ENCODE measurements around the gene GALNT17. TPM values are rescaled to one million over a fixed set of nuclear protein-coding genes. Genes with fewer than 3 reads are reported as not detected.

The GALNT17 gene
- total and polyA plus RNA-seq, 2 experiments from 2014 or later = 11.1 to 65.6 TPM

DNA sequence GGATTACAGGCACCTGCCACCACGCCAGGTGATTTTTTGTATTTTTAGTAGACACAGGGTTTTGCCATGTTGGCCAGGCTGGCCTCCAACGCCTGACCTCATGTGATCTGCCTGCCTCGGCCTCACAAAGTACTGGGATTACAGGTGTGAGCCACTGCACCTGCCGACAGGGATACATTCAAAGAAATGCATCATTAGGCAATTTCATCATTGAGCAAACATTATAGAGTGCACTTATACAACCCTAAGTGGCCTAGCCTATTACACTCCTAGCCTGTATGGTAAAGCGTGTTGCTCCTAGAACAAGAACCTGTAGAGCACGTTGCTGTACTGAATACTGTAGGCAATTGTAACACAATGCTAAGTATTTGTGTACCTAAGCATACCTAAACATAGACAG is 350.3 kb downstream of the GALNT17 start (continued):
- TF ChIP-seq JUNB (IDR thresholded peaks at IDR 0.05; ENCODE audit: unreplicated experiment) = no peak

DNA sequence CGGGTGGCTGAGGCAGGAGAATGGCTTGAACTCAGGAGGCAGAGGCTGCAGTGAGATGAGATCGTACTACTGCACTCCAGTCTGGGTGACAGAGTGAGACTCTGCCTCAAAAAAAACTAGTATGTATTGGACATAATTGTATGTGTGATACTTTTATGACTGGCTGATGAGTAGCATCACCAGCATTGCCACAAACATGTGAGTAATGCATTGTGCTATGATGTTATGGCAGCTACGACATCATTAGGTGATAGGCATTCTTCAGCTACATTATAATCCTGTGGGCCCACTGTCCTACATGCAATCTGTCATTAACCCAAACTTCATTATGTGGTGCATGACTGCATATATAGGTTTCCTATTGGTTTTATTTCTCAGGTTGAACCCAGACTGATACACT is 352.4 kb downstream of the GALNT17 start:
- no peak overlapping the region for H3K4me2 ChIP-seq
- H3K4me1 ChIP-seq (ENCODE audit: insufficient read depth) = 0 out of 2 replicates have a peak, but pooled peaks cover 5% of the 10 kb centered on the region
- DNase-seq (ENCODE audit: low spot score) (no peak), ATAC-seq (no peak)
- H3F3A ChIP-seq (replicated peaks; ENCODE audit: low read depth) = no peaks in the 10 kb centered on the region
- Mint-ChIP-seq H3K36me3 (ENCODE audit: low read depth) (peaks cover 21% of the 10 kb centered on the region), H3K27ac (no peak overlapping the region), H3K4me3 (no peak overlapping the region), H3K27me3 (ENCODE audit: insufficient read depth, low read depth, poor library complexity) (peaks cover 13% of the 10 kb centered on the region), H3K4me1 (peaks cover 10% of the 10 kb centered on the region), H3K9me3 (no peaks in the 10 kb centered on the region; the same call in 2 of the 3 replicates)
- H3K27me3 ChIP-seq (ENCODE audit: insufficient read depth) = no peaks in the 10 kb centered on the region
- no peaks in the 10 kb centered on the region for H4K20me1 ChIP-seq (replicated peaks; ENCODE audit: insufficient read depth)
- H3K36me3 ChIP-seq (ENCODE audit: insufficient read depth) = no peaks in the 10 kb centered on the region
- no peak overlapping the region for H3K4me3 ChIP-seq
- no peak overlapping the region for H2AFZ ChIP-seq
- no peak overlapping the region for H3K27ac ChIP-seq (ENCODE audit: low read depth)
- no peaks in the 10 kb centered on the region for H3K79me2 ChIP-seq (replicated peaks; ENCODE audit: insufficient read depth)
- H3K9me2 ChIP-seq (ENCODE audit: insufficient read depth) = no peaks in the 10 kb centered on the region
- TF ChIP-seq CREB1 (CRISPR knock-in tag; IDR thresholded peaks at IDR 0.05; ENCODE audit: low read depth) (no peak), POLR2AphosphoS5 (IDR thresholded peaks at IDR 0.05; ENCODE audit: low read depth) (no peak), EZH2 (IDR thresholded peaks at IDR 0.05; ENCODE audit: low read depth, unreplicated experiment) (no peak), STAT1 (IDR thresholded peaks at IDR 0.05; ENCODE audit: unreplicated experiment) (no peak), ZNF114 (CRISPR knock-in tag; IDR thresholded peaks at IDR 0.05) (no peak), ZNF331 (CRISPR knock-in tag; IDR thresholded peaks at IDR 0.05; ENCODE audit: low read depth) (no peak), EZH2phosphoT487 (IDR thresholded peaks at IDR 0.05; ENCODE audit: unreplicated experiment) (no peak), NANOG (IDR thresholded peaks at IDR 0.05; ENCODE audit: borderline replicate concordance) (no peak), JUNB (IDR thresholded peaks at IDR 0.05; ENCODE audit: unreplicated experiment) (no peak)
- TF ChIP-seq, protein P1, sequence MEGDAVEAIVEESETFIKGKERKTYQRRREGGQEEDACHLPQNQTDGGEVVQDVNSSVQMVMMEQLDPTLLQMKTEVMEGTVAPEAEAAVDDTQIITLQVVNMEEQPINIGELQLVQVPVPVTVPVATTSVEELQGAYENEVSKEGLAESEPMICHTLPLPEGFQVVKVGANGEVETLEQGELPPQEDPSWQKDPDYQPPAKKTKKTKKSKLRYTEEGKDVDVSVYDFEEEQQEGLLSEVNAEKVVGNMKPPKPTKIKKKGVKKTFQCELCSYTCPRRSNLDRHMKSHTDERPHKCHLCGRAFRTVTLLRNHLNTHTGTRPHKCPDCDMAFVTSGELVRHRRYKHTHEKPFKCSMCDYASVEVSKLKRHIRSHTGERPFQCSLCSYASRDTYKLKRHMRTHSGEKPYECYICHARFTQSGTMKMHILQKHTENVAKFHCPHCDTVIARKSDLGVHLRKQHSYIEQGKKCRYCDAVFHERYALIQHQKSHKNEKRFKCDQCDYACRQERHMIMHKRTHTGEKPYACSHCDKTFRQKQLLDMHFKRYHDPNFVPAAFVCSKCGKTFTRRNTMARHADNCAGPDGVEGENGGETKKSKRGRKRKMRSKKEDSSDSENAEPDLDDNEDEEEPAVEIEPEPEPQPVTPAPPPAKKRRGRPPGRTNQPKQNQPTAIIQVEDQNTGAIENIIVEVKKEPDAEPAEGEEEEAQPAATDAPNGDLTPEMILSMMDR (conservative IDR thresholded peaks at IDR 0.05; ENCODE audit: low read depth in 2 of 2) = no peak
- TF ChIP-seq, protein P2, sequence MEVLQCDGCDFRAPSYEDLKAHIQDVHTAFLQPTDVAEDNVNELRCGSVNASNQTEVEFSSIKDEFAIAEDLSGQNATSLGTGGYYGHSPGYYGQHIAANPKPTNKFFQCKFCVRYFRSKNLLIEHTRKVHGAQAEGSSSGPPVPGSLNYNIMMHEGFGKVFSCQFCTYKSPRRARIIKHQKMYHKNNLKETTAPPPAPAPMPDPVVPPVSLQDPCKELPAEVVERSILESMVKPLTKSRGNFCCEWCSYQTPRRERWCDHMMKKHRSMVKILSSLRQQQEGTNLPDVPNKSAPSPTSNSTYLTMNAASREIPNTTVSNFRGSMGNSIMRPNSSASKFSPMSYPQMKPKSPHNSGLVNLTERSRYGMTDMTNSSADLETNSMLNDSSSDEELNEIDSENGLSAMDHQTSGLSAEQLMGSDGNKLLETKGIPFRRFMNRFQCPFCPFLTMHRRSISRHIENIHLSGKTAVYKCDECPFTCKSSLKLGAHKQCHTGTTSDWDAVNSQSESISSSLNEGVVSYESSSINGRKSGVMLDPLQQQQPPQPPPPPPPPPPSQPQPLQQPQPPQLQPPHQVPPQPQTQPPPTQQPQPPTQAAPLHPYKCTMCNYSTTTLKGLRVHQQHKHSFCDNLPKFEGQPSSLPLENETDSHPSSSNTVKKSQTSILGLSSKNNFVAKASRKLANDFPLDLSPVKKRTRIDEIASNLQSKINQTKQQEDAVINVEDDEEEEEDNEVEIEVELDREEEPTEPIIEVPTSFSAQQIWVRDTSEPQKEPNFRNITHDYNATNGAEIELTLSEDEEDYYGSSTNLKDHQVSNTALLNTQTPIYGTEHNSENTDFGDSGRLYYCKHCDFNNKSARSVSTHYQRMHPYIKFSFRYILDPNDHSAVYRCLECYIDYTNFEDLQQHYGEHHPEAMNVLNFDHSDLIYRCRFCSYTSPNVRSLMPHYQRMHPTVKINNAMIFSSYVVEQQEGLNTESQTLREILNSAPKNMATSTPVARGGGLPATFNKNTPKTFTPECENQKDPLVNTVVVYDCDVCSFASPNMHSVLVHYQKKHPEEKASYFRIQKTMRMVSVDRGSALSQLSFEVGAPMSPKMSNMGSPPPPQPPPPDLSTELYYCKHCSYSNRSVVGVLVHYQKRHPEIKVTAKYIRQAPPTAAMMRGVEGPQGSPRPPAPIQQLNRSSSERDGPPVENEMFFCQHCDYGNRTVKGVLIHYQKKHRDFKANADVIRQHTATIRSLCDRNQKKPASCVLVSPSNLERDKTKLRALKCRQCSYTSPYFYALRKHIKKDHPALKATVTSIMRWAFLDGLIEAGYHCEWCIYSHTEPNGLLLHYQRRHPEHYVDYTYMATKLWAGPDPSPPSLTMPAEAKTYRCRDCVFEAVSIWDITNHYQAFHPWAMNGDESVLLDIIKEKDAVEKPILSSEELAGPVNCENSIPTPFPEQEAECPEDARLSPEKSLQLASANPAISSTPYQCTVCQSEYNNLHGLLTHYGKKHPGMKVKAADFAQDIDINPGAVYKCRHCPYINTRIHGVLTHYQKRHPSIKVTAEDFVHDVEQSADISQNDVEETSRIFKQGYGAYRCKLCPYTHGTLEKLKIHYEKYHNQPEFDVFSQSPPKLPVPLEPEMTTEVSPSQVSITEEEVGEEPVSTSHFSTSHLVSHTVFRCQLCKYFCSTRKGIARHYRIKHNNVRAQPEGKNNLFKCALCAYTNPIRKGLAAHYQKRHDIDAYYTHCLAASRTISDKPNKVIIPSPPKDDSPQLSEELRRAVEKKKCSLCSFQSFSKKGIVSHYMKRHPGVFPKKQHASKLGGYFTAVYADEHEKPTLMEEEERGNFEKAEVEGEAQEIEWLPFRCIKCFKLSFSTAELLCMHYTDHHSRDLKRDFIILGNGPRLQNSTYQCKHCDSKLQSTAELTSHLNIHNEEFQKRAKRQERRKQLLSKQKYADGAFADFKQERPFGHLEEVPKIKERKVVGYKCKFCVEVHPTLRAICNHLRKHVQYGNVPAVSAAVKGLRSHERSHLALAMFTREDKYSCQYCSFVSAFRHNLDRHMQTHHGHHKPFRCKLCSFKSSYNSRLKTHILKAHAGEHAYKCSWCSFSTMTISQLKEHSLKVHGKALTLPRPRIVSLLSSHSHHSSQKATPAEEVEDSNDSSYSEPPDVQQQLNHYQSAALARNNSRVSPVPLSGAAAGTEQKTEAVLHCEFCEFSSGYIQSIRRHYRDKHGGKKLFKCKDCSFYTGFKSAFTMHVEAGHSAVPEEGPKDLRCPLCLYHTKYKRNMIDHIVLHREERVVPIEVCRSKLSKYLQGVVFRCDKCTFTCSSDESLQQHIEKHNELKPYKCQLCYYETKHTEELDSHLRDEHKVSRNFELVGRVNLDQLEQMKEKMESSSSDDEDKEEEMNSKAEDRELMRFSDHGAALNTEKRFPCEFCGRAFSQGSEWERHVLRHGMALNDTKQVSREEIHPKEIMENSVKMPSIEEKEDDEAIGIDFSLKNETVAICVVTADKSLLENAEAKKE (CRISPR knock-in tag; IDR thresholded peaks at IDR 0.05) = no peak
- TF ChIP-seq, protein P3, sequence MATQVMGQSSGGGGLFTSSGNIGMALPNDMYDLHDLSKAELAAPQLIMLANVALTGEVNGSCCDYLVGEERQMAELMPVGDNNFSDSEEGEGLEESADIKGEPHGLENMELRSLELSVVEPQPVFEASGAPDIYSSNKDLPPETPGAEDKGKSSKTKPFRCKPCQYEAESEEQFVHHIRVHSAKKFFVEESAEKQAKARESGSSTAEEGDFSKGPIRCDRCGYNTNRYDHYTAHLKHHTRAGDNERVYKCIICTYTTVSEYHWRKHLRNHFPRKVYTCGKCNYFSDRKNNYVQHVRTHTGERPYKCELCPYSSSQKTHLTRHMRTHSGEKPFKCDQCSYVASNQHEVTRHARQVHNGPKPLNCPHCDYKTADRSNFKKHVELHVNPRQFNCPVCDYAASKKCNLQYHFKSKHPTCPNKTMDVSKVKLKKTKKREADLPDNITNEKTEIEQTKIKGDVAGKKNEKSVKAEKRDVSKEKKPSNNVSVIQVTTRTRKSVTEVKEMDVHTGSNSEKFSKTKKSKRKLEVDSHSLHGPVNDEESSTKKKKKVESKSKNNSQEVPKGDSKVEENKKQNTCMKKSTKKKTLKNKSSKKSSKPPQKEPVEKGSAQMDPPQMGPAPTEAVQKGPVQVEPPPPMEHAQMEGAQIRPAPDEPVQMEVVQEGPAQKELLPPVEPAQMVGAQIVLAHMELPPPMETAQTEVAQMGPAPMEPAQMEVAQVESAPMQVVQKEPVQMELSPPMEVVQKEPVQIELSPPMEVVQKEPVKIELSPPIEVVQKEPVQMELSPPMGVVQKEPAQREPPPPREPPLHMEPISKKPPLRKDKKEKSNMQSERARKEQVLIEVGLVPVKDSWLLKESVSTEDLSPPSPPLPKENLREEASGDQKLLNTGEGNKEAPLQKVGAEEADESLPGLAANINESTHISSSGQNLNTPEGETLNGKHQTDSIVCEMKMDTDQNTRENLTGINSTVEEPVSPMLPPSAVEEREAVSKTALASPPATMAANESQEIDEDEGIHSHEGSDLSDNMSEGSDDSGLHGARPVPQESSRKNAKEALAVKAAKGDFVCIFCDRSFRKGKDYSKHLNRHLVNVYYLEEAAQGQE (IDR thresholded peaks at IDR 0.05; ENCODE audit: unreplicated experiment) = no peak
- TF ChIP-seq, protein P4, sequence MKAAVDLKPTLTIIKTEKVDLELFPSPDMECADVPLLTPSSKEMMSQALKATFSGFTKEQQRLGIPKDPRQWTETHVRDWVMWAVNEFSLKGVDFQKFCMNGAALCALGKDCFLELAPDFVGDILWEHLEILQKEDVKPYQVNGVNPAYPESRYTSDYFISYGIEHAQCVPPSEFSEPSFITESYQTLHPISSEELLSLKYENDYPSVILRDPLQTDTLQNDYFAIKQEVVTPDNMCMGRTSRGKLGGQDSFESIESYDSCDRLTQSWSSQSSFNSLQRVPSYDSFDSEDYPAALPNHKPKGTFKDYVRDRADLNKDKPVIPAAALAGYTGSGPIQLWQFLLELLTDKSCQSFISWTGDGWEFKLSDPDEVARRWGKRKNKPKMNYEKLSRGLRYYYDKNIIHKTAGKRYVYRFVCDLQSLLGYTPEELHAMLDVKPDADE (IDR thresholded peaks at IDR 0.05) = no peak

Measured in GM23338 (cell line).